NB4 (cell line): ENCODE results near the gene CDK14.

ENCODE experiments used
- DNase-seq: peaks from one replicate; pipeline ENCODE4 v3.0.0; 2010; ENCODE audit warnings: low read depth
- H3K4me3 ChIP-seq: one replicate; pipeline ENCODE4 v1.5.1; 2011; ENCODE audit warnings: mild to moderate bottlenecking, low read depth, low read length, moderate library complexity
- CTCF ChIP-seq: IDR thresholded peaks from one replicate; pipeline ENCODE4 v1.5.1; 2012; ENCODE audit warnings: low read depth, low read length
- MAX ChIP-seq: IDR thresholded peaks from 2 replicates; pipeline ENCODE4 v1.6.1; 2011; ENCODE audit warnings: low read depth, low read length
- MYC ChIP-seq: IDR thresholded peaks from 2 replicates; pipeline ENCODE4 v1.6.1; 2011; ENCODE audit warnings: low read depth, low read length
- POLR2A ChIP-seq: IDR thresholded peaks from 2 replicates; pipeline ENCODE4 v1.6.1; 2011; ENCODE audit warnings: mild to moderate bottlenecking; ENCODE audit not compliant: insufficient read length; ENCODE audit errors: extremely low read depth

CDK14 gene

GRCh38 chr7:90592033-90592432, 4.1 kb upstream of the CDK14 start:
- no peak overlapping the region for H3K4me3 ChIP-seq
- DNase-seq = no peak
- TF ChIP-seq MAX (no peak), POLR2A (no peak), CTCF (no peak), MYC (no peak)

- DNase-seq = no peak
- H3K4me3 ChIP-seq = no peak overlapping the region
- TF ChIP-seq POLR2A = no peak
- no peak for TF ChIP-seq CTCF
- TF ChIP-seq MYC = no peak
- no peak for TF ChIP-seq MAX
Measured at GRCh38 chr7:90593205-90593604, 2.9 kb upstream of the CDK14 start.

- TF ChIP-seq MYC (no peak), MAX (0 out of 2 replicates have a peak, but pooled peaks have one; percentile 4), POLR2A (no peak), CTCF (no peak)
- peak overlapping the region; percentile 58 for H3K4me3 ChIP-seq
- DNase-seq = peak; percentile 86
Measured at GRCh38 chr7:90594751-90595317, 1.3 kb upstream of the CDK14 start.

GRCh38 chr7:90595342-90595800, 750 bp upstream of the CDK14 start:
- TF ChIP-seq MAX (no peak), MYC (no peak), CTCF (no peak), POLR2A (no peak)
- DNase-seq = no peak

GRCh38 chr7:90596671-90597562, 796 bp downstream of the CDK14 start:
- peak overlapping the region; percentile 83 for H3K4me3 ChIP-seq
- TF ChIP-seq MAX (peak; percentile 56), CTCF (no peak), MYC (peak; percentile 26; the same call in 1 of the 2 replicates)
- DNase-seq = peak; percentile 63

More at GRCh38 chr7:90595342-90595800, 750 bp upstream of the CDK14 start:
- H3K4me3 ChIP-seq = peak overlapping the region; percentile 58
